PC-9 (cell line): ENCODE measurements around the gene MFNG.

ENCODE experiments used
- EZH2 ChIP-seq: fragments of 200-600 bp; sonication (generic); IDR thresholded peaks from 2 replicates; pipeline ENCODE4 v1.8.0; 2017; ENCODE audit warnings: antibody characterized with exemption, low read depth
- TF ChIP-seq, protein P1 (sequence below): fragments of 200-600 bp; sonication (generic); conservative IDR thresholded peaks from 2 replicates; pipeline ENCODE4 v1.6.1; 2017; ENCODE audit warnings: mixed run types, antibody characterized with exemption, mild to moderate bottlenecking, moderate library complexity

DNA sequence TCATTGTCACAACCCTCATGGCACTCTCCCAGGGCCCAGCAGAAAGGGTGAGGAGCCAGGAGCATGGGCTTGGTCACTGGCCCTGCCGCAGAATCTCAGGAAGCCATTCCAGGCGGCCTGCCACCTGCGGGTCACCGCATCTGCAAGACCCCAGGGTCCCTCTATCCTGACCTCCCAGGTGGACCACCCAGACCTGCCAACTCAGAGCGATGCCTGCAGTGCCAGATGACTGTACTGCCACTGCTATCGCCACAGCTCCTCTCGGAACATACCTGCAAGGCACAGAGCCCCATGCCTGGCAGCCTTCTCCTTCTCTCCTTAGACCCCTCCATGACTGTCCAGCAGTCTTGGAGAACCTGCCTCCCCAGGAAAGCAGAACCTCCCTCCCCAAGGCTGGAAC lies 32.5 kb downstream of the MFNG start:
- TF ChIP-seq, protein P1, sequence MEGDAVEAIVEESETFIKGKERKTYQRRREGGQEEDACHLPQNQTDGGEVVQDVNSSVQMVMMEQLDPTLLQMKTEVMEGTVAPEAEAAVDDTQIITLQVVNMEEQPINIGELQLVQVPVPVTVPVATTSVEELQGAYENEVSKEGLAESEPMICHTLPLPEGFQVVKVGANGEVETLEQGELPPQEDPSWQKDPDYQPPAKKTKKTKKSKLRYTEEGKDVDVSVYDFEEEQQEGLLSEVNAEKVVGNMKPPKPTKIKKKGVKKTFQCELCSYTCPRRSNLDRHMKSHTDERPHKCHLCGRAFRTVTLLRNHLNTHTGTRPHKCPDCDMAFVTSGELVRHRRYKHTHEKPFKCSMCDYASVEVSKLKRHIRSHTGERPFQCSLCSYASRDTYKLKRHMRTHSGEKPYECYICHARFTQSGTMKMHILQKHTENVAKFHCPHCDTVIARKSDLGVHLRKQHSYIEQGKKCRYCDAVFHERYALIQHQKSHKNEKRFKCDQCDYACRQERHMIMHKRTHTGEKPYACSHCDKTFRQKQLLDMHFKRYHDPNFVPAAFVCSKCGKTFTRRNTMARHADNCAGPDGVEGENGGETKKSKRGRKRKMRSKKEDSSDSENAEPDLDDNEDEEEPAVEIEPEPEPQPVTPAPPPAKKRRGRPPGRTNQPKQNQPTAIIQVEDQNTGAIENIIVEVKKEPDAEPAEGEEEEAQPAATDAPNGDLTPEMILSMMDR = no peak
- TF ChIP-seq EZH2 = no peak
